Eye (tissue), 1 donor: ENCODE results near the gene INPP4B.

Source experiments
- DNase-seq: peaks from one replicate; pipeline ENCODE4 v3.0.0-alpha.2; 2015

The INPP4B gene

GRCh38 chr4:142331646-142332045 lies 514.5 kb downstream of the INPP4B start:
- peak; percentile 21 for DNase-seq

DNA sequence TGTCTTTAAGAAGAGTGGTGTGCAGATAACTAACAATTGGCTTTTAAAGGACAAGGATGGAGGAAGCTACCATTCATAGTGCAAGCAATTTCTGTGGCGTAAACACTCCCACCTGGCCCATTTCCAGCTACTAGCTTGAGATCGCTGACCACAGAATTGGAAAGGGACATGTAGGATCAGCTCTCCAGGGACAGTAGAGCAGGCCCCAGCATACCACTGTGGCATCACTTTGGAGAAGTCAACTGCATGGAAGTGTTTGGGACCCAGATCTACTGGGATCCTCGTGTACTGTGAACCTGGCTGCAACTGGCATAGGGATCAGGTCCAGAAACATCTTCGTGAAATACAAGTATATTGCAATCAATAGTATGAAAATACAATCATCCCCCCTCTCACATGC lies 515.0 kb downstream of the INPP4B start:
- DNase-seq: no peak

DNA sequence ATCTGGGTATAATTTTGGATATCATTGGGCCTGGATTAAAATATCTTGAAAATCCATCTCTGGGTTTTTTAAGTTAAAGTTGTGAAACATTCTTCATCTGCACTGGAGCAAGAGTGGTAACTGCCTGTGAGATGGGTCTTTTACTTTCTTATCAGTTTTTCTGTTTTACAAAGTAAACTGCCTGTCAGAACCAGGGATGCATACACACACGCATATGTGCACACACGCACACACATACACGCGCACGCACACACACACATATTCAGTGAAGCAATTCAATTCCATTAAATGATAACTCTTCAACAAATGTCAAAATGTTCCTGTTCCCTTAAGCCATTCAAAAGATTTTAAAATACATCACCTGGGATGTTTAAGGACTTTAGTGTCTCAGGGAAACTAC lies 515.8 kb downstream of the INPP4B start:
- DNase-seq: peak; percentile 22

GRCh38 chr4:142329313-142329712 lies 516.8 kb downstream of the INPP4B start:
- no peak for DNase-seq

DNA sequence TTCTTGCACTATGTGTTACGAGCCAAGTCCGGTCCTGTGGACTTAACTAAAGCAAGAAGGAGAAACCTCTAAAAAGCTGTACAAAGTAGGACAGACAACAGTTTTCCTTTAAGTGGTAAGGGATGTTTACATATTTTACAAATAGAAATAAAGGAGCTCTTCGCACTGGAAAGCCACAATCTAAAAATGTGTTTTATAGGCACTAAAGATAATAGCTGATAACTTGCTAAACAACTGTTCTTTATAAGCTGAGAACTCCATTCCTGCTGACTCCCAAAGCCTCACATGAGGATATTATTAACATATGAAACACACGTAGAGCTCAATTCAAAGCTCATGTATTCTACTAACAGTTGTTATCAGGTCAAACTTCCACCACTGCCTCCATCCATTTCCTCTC lies 519.9 kb downstream of the INPP4B start:
- no peak for DNase-seq

- no peak for DNase-seq
Measured at GRCh38 chr4:142324572-142324971, 521.5 kb downstream of the INPP4B start.

DNA sequence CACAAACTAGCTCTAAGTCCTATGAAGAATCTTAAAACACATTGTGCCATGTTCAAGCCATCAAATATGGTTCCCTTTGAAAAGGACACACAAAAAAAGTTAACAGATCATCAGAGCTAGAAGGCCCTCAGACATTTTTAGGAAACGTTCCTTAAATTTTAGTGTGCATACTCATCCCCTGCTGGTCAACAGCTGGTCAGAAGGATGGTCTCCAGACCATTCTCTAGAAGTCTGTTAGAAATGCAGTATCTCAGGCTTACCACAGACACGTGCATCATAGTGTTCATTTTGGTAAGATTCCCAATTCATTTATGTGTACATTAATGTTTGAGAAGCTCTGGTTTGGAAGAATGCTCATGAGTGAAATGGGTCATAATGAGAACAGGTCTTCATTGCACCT lies 523.1 kb downstream of the INPP4B start:
- no peak for DNase-seq

- no peak for DNase-seq
Measured at GRCh38 chr4:142318280-142318679, 527.8 kb downstream of the INPP4B start.

DNA sequence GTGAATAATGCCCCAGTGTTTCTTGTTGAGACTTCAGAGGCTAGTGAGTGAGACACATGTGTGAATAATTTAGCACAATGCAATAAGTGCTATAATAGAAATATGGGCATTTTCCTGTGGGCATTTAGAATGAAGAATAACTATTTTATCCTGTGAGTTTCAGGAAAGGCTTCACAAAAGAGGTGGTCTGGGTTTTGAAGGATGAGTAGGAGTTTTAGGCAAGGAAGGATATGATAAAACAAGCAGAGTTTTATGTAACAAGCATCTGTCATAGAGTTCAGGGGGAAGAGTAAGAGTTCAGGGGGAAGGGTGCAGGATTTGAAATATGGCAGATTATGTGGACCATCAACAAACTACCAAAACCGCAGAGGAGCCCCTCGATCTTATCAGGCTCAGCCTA lies 529.2 kb downstream of the INPP4B start:
- no peak for DNase-seq

GRCh38 chr4:142316025-142316424 lies 530.1 kb downstream of the INPP4B start:
- peak; percentile 45 for DNase-seq

- DNase-seq: no peak
Measured at GRCh38 chr4:142314686-142315085, 531.4 kb downstream of the INPP4B start.

- no peak for DNase-seq
Measured at GRCh38 chr4:142314247-142314646, 531.9 kb downstream of the INPP4B start.

DNA sequence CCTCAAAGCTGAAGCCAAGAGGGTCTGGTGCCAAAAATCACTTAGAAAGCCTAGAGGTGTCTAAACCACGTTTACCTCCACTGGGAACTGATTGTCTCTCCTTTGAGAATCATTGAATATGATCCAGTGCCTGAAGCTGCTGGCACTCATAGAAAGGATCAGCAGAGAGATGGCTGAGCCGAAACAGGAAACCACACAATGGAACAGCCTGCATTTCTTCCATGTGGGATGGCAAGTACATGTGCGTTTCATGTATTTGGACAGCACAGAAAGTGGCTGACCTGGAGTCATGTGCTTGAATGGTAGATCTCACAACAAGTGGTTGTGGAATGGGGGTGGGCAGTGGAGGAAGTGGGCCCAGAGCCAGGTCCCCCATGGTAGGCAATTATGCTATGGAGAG lies 533.7 kb downstream of the INPP4B start:
- DNase-seq: no peak

- no peak for DNase-seq
Measured at GRCh38 chr4:142311916-142312315, 534.2 kb downstream of the INPP4B start.

DNA sequence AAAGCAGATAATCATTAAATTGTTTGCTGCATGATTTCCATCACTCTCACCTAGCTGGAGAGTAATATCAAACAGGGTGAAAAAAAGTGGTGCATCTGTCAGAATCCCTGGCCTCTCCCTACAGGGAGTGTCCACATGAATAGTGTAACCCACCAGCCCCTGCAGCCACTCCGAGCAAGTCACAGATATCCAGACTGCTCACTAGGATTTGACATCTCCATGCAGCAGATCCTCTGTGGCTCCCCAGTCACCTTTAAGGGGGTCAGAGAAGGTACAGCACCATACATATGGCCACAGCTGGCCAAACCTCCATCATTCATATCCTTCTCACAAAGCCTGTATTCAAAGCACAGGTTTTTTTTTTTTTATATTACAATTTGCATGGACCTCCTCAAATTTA lies 536.3 kb downstream of the INPP4B start:
- DNase-seq: no peak

- no peak for DNase-seq
Measured at GRCh38 chr4:142307857-142308256, 538.2 kb downstream of the INPP4B start.

DNA sequence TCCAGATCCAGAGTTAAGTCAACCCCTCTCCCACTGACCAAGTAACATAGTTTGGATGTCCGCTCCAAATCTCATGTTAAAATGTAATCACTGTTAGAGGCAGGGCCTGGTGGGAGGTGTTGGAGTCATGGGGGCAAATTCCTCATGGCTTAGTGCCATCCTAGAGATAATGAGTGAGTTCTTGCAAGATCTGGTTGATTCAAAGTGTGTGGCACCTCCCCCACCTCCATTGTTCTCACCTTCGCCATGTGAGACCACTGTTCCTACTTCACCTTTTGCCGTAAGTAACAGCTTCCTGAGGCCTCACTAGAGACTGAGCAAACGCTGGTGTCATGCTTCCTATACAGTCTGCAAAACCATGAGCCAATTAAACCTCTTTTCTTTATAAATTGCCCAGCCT lies 548.8 kb downstream of the INPP4B start:
- no peak for DNase-seq

- no peak for DNase-seq
Measured at GRCh38 chr4:142293536-142293935, 552.6 kb downstream of the INPP4B start.

DNA sequence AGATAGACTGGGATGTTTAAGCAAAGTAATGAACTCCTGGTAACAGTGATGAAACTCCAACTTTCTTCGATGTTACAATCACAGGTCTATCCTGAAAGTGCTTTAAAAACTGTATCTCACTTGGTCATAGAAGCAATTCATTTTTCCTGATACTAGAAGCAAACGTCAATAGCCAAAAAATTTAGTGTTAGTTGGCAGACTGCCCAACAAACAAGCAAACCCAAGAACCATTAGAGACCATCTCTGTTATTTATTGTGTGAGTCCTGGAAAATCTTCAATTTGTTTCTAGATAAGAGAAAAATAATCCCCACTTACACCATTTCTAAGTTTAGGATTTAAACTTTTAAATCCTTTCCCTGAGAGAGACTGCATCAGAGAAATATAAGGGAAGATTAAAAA lies 553.9 kb downstream of the INPP4B start:
- no peak for DNase-seq

GRCh38 chr4:142291299-142292050 lies 554.6 kb downstream of the INPP4B start:
- no peak for DNase-seq

GRCh38 chr4:142287371-142287770 lies 558.7 kb downstream of the INPP4B start:
- DNase-seq: no peak

GRCh38 chr4:142285222-142285583 lies 560.9 kb downstream of the INPP4B start:
- no peak for DNase-seq

- DNase-seq: no peak
Measured at GRCh38 chr4:142284402-142285221, 561.5 kb downstream of the INPP4B start.

DNA sequence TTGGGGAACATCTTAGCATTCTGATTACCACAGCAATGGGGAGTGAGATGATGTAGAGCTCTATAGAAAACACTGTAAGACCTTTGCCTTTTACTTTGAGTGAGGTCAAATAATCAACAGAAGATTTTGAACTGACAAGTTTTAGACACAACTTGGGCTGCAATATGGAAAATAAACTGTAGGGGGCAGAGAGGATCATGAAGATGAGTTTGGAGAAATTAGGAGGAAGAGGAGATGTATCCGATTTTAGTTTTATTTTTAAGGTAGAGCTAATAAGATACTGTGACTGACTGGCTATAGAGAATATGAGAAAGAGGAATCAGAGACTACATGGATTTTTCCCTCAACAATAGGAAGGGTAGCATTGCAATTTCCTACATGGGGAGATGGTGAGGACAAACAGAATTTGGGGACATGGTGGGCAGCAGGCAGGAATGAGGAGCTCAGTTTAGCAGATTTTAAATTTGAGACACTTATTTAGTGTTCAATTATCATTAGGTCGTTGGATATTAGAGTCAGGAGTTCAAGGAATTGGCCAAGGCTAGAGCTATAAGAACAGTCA lies 563.1 kb downstream of the INPP4B start:
- DNase-seq: peak; percentile 28
